Neuron (in vitro differentiated cells): ENCODE results near the gene GPR107.

ENCODE experiments used
- H2AFZ ChIP-seq: one replicate; pipeline ENCODE4 v1.6.1; 2013; ENCODE audit warnings: low read depth, mild to moderate bottlenecking, inconsistent platforms, low read length, moderate library complexity
- H3K27me3 ChIP-seq: one replicate; pipeline ENCODE4 v1.6.1; 2013; ENCODE audit warnings: low read length; ENCODE audit not compliant: insufficient read depth
- H3K36me3 ChIP-seq: one replicate; pipeline ENCODE4 v1.6.1; 2013; ENCODE audit warnings: low read length; ENCODE audit not compliant: insufficient read depth
- H3K4me1 ChIP-seq: one replicate; pipeline ENCODE4 v1.6.1; 2013; ENCODE audit warnings: low read length; ENCODE audit not compliant: insufficient read depth
- H3K4me3 ChIP-seq: 2 replicates; pipeline ENCODE4 v1.5.1; 2013; ENCODE audit warnings: mild to moderate bottlenecking, low read length, moderate library complexity
- H3K9me3 ChIP-seq: one replicate; pipeline ENCODE4 v1.6.1; 2013; ENCODE audit warnings: low read length

GPR107 gene

DNA sequence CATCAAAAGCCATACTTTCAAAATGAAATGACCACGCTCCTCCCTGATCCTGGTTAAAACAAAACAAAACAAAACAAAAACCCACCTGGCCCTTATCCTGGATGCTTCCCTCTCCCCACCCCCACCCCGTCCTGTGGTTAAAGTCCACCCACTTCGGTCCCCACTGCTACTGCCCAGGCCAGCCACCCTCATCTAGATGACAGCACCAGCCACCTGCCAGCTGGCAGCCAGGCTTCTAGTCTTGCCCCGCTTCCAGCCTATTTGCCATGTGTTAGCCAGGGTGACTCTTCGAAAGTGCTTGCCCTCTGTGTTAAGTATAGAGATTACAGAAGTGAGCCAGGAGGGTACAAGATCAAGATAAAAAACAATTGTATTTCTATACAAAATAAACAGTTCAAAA, 91.0 kb downstream of the GPR107 start:
- Histone ChIP-seq H2AFZ (no peak overlapping the region), H3K36me3 (no peaks in the 10 kb centered on the region), H3K4me1 (peaks cover 16% of the 10 kb centered on the region), H3K9me3 (no peaks in the 10 kb centered on the region), H3K27me3 (no peaks in the 10 kb centered on the region), H3K4me3 (no peak overlapping the region)

DNA sequence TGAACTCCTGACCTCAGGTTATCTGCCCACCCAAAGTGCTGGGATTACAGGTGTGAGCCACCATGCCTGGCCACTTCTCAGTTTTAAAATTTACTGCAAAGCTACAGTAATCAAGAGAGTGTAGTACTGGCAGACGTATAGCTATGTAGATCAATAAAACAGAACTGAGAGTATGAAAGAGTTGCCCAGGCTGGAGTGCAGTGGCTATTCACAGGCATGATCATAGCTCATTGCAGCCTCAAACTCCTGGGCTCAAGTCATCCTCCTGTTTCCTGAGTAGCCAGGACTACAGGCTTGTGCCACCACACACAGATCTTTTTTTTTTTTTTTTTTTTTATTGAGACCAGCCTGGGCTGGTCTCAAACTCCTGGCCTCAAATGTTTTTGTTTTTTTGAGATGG, 92.0 kb downstream of the GPR107 start:
- H2AFZ ChIP-seq = no peak overlapping the region
- no peaks in the 10 kb centered on the region for H3K27me3 ChIP-seq
- no peaks in the 10 kb centered on the region for H3K36me3 ChIP-seq
- H3K9me3 ChIP-seq = no peaks in the 10 kb centered on the region
- H3K4me3 ChIP-seq = no peak overlapping the region
- peaks cover 16% of the 10 kb centered on the region for H3K4me1 ChIP-seq

DNA sequence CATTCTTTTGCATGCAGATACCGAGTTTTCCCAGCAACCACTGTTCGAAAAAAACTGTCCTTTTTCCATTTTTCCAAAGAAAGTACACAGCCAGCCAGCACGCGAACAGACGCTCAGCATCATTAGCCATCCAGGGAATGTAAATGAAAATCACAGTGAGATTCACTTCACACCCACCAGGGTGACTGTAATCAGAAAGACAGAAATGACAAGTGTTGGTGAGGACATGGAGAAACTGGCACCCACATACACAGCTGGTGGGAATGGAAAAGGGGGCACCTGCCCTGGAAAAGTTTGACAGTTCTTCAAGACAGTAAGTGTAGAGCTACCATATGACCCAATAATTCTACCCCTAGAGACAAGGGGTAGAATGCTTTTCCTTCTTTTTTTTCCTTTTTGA, 93.5 kb downstream of the GPR107 start:
- H2AFZ ChIP-seq = no peak overlapping the region
- peaks cover 15% of the 10 kb centered on the region for H3K4me1 ChIP-seq
- H3K36me3 ChIP-seq = no peaks in the 10 kb centered on the region
- H3K9me3 ChIP-seq = no peaks in the 10 kb centered on the region
- no peaks in the 10 kb centered on the region for H3K27me3 ChIP-seq
- H3K4me3 ChIP-seq = no peak overlapping the region

DNA sequence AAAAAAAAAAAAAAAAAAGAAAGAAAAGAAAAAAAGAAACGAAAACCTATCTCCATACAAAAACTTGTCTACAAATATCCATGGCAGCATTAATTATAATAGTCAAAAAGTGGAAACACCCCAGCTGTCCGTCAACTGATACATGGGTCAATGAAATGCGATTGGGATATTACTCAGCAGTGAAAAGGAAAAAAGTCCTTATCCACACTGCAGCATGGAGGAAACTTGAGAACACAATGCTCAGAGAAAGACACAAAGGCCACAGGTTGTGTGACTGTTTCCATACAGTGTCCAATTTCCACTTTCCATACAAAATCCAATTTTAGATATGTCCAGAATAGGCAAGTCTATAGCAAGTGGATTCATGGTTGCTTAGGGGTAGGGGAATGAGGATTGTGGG, 94.2 kb downstream of the GPR107 start:
- H3K36me3 ChIP-seq = no peaks in the 10 kb centered on the region
- no peaks in the 10 kb centered on the region for H3K27me3 ChIP-seq
- H2AFZ ChIP-seq = no peak overlapping the region
- no peaks in the 10 kb centered on the region for H3K9me3 ChIP-seq
- H3K4me1 ChIP-seq = peaks cover 8% of the 10 kb centered on the region
- no peak overlapping the region for H3K4me3 ChIP-seq

DNA sequence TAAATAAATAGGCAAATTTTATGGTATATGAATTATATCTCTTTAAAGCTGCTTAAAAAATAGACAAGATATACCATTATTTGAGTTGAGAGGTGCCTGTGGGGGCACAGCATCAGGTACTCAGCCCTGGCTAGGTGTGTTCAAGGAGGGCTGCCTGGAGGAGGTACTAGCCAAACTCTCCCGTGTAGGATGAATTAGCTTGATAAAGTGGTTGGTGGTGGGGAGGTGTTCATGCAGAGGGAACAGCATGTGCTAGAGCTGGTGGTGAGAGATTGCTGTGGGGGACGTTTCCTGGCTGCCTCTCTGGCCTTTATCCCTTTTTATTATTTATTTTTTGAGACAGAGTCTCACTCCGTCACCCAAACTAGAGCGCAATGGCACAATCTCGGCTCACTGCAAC, 95.3 kb downstream of the GPR107 start:
- Histone ChIP-seq H2AFZ (no peak overlapping the region), H3K9me3 (no peaks in the 10 kb centered on the region), H3K4me3 (no peak overlapping the region), H3K4me1 (peaks cover under 1% of the 10 kb centered on the region), H3K36me3 (no peaks in the 10 kb centered on the region), H3K27me3 (no peaks in the 10 kb centered on the region)

DNA sequence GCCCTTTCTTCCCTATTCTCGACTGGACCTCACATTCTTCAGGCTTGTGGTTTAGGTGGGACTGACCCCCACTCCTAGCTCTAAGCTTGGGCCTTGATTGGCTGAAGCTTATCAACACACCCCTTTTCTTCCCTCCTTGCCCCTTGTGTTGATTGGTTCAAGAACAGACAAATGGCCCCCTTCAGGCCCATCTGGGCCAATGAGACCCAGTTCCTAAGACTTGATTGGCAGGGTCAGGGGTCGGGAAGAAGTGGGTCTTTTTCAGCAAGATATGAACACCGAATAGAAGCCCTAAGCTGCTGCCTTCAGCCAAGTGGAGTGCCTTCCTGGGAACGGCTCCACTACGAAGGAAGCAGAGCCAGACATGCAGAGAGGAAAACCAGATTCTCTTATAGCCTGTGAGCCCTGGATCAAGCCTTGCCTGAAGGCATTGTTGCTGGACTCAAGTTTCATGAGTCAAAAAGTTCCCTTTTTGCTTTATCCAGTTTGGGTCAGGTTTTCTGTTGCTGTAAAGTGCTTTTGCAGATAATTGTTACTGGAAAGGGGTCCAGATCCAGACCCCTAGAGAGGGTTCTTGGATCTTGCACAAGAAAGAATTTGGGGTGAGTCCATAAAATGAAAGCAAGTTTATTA, 96.1 kb downstream of the GPR107 start:
- Histone ChIP-seq H3K27me3 (no peaks in the 10 kb centered on the region), H3K4me3 (no peak overlapping the region), H3K9me3 (no peaks in the 10 kb centered on the region), H3K36me3 (no peaks in the 10 kb centered on the region), H3K4me1 (no peaks in the 10 kb centered on the region), H2AFZ (no peak overlapping the region)

DNA sequence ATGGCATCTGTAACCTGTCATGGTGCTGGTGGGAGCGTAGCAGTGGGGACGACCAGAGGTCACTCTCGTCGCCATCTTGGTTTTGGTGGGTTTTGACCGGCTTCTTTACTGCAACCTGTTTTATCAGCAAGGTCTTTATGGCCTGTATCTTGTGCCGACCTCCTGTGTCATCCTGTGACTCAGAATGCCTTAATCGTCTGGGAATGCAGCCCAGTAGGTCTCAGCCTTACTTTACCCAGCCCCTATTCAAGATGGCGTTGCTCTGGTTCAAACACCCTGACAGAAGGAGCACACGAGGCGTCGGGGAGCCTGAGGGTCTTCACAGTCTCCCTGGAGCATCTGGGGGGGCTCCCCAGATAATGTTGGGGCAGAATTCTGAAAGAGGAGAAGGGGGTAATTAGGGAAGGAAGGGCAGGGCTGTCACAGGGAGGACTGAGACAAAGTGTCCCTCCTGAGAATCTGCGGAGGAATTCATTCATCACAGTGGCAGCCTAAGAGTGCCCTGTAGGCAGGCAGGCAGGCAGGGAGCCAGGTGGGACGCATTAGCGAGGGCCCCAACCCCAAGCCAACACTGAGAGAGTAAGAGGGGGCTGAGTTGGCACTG, 97.2 kb downstream of the GPR107 start:
- no peak overlapping the region for H2AFZ ChIP-seq
- H3K9me3 ChIP-seq = no peaks in the 10 kb centered on the region
- H3K4me3 ChIP-seq = no peak overlapping the region
- no peaks in the 10 kb centered on the region for H3K36me3 ChIP-seq
- no peaks in the 10 kb centered on the region for H3K27me3 ChIP-seq
- H3K4me1 ChIP-seq = no peaks in the 10 kb centered on the region

DNA sequence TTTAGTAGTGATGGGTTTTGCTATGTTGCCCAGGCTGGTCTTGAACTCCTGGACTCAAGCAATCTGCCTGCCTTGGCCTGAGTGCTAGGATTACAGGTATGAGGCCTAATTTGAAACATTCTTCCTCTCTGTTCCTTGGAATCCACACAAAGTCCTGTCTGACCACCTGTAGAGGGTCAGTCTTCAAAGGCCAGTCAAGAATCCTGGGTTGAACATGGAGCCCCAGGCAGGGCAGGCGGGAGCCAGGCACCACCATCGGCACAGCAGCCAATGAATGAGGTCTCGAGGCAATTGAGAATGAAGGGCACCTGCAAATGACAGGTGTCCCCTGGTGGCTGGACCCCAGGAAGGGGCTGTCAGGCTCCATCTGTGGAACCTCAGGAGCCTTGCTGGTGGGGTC, 101.1 kb downstream of the GPR107 start:
- H3K9me3 ChIP-seq = no peaks in the 10 kb centered on the region
- H3K27me3 ChIP-seq = peaks cover 4% of the 10 kb centered on the region
- no peak overlapping the region for H2AFZ ChIP-seq
- peaks cover 8% of the 10 kb centered on the region for H3K4me1 ChIP-seq
- H3K4me3 ChIP-seq = no peak overlapping the region
- H3K36me3 ChIP-seq = no peaks in the 10 kb centered on the region

DNA sequence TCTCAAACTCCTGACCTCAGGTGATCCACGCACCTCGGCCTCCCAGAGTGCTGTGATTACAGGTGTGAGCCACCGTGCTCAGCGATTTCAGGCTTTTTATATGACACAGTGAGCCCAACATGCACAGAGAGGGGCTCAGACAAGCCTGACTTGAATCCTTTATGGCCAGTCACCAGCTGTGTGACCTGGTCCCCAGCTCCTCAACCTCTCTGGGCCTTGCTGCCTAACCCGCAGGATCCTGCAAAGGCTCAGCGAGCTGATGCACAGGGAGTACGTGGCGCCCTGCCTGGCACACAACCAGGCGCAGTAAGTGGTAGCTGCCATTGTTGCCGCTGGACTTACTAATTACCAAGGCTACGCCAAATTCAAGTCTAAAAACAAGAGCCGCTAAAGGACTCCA, 101.9 kb downstream of the GPR107 start:
- Histone ChIP-seq H3K9me3 (no peaks in the 10 kb centered on the region), H2AFZ (no peak overlapping the region), H3K27me3 (peaks cover 4% of the 10 kb centered on the region), H3K4me3 (no peak overlapping the region), H3K4me1 (peaks cover 8% of the 10 kb centered on the region), H3K36me3 (no peaks in the 10 kb centered on the region)

DNA sequence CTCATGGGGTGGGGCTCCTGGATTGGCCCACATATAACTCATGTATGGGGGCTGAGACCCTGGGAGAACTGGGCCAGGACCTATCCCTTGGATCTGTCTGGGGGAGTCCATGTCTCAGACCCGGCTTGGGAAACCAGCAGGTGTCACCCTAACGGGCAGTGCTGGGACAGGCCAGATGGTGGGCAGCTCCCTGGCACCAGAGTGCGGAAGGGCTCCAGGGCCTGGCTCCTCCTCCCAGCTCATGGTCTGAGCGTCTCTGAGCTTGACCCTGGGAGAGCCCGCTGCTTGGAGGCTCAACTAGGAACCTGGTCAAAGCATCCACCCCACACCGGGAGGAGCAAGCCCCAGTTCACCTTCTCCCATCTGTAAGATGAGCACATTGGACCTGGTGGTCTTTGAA, 103.0 kb downstream of the GPR107 start:
- Histone ChIP-seq H2AFZ (no peak overlapping the region), H3K4me3 (no peak overlapping the region), H3K36me3 (no peaks in the 10 kb centered on the region), H3K9me3 (no peaks in the 10 kb centered on the region), H3K4me1 (peaks cover 8% of the 10 kb centered on the region), H3K27me3 (peaks cover 4% of the 10 kb centered on the region)

DNA sequence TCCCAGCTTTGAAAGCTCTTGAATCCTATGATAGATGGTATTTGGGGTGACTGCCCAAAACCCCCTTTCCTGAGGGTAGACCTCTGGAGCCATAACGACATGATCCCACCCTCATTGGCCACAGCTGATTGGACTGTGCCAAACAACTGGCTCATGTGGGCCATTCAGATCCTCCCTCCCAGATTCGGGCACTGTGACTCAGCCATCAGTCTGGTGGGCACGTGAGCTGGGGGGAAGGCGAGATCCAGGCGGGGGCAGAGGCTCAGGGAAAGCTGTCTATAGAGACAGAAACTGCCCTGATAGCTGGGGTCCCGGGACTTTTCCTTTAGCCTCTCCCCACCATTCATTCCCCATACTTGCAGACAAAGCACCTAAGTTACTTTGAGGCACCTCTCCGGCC, 103.4 kb downstream of the GPR107 start:
- Histone ChIP-seq H3K27me3 (peaks cover 4% of the 10 kb centered on the region), H3K9me3 (no peaks in the 10 kb centered on the region), H2AFZ (no peak overlapping the region), H3K4me1 (peaks cover 8% of the 10 kb centered on the region), H3K36me3 (no peaks in the 10 kb centered on the region), H3K4me3 (no peak overlapping the region)

DNA sequence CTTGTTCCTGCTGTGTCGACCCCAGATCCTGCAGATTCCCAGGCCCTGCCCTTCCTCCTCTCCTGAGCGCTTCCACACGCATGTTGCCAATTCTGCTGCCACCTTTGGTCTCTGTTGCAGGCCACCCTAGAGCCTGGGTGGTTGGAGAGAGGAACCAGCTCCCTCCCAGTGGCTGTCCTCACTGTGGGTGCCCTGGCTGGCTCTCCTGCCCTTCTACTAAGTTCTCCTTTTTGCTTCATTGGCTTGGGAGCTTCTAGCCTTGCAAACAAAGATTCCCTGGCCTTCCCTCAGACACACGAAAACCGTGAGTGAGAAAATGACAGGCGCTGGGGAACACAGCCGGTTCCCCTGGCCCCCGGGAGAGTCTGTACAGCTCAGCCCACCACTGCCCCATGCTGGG, 104.3 kb downstream of the GPR107 start:
- Histone ChIP-seq H3K4me3 (no peak overlapping the region), H3K27me3 (peaks cover 4% of the 10 kb centered on the region), H2AFZ (no peak overlapping the region), H3K4me1 (peaks cover 8% of the 10 kb centered on the region), H3K9me3 (no peaks in the 10 kb centered on the region), H3K36me3 (no peaks in the 10 kb centered on the region)

DNA sequence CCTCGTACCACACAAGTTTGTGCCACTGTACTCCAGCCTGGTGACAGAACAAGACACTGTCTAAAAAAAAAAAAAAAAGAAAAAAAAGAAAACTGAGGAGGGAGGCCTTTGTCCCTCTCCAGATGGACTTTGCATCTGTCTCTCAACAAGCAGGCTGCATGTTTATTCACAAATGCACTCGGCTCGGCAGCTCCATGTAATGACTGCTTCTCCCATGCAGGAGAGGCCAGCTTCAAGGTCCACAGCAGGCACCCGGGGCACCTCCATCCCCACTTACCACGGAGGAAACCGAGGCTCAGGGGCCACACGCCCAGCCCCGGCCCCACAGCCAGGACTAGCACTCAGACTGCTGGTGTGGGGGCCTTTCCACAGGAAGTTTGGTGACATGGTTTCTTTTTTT, 105.4 kb downstream of the GPR107 start:
- no peak overlapping the region for H2AFZ ChIP-seq
- H3K9me3 ChIP-seq = no peaks in the 10 kb centered on the region
- H3K4me1 ChIP-seq = peaks cover 8% of the 10 kb centered on the region
- peaks cover 5% of the 10 kb centered on the region for H3K27me3 ChIP-seq
- H3K4me3 ChIP-seq = no peak overlapping the region
- H3K36me3 ChIP-seq = no peaks in the 10 kb centered on the region
